SIG-M5 treated with dmso at 0.1 percent for 504 hours (cell line): ENCODE measurements around the gene TRAF2.
"Not testable (repeated sequence)": the region's sequence is repeated elsewhere in the genome, so short reads cannot be mapped to it uniquely, and the experiment has no call there.

Experiments used
- DNase-seq: peaks from one replicate; lab custom pipeline; 2025; ENCODE audit not compliant: unreplicated experiment; lab: John Stamatoyannopoulos, UW

TRAF2 gene

DNA sequence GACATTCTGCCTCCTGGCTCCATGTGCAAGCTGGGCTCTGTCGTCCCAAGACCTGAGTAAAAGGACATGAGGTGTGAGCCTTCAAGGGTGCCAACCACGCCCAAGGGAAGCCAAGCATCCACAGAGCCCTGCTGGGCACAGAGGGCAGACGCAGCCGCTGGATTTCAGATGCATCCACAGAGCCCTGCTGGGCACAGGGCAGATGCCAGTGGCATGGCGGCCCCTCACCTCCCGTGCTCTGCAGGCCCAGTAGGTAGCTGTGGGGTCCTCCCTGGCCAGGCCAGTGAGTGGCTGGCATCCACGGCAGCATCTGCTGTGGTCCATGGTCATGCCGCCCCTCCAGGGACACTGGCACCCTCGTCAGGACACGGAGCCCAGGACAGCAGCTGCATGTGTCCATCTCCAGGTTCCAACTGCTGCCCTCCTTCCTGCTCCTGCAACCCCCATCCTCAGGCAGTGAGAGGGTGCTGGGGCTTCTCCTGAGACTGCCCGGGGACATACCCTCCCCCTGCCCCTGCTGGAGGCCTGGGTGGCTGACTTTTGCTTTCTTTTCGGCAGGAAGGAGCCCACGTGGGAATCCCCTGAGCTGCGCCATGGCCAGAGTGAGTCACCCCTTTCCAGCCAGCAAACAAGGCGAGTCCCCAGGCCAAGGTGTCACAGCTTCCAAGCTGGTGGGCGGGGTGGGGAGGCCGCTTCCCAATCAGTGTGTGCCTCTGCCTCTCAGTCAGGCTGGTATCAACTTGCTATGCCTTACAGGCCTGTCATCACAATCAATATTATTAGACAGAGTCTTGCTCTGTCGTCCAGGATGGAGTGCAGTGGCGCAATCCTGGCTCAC lies 4.0 kb upstream of the TRAF2 start:
- peak; percentile 55 for DNase-seq

DNA sequence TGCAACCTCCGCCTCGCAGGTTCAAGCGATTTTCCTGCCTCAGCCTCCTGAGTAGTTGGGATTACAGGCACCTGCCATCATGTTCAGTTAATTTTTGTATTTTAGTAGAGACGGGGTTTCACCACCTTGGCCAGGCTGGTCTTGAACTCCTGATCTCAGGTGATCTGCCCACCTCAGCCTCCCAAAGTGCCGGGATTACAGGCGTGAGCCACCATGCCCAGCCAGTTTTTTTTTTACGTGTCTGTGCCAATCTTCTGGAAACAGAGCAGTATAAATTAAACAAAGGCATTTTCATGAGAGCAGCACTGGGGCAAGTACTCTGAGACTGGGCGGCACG lies 3.4 kb upstream of the TRAF2 start:
- DNase-seq, result not testable (repeated sequence)

DNA sequence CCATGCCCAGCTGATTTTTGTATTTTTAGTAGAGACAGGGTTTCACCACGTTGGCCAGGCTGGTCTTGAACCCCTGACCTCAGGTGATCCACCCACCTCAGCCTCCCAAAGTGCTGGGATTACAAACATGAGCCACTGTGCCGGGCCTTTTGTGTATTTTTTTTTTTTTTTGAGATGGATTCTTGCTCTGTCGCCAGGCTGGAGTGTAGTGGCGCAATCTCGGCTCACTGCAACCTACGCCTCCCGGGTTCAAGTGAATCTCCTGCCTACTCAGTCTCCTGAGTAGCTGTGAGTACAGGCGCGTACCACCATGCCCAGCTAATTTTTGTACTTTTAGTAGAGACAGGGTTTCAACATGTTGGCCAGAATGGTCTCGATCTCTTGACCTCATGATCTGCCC lies 2.6 kb upstream of the TRAF2 start:
- DNase-seq, result not testable (repeated sequence)

DNA sequence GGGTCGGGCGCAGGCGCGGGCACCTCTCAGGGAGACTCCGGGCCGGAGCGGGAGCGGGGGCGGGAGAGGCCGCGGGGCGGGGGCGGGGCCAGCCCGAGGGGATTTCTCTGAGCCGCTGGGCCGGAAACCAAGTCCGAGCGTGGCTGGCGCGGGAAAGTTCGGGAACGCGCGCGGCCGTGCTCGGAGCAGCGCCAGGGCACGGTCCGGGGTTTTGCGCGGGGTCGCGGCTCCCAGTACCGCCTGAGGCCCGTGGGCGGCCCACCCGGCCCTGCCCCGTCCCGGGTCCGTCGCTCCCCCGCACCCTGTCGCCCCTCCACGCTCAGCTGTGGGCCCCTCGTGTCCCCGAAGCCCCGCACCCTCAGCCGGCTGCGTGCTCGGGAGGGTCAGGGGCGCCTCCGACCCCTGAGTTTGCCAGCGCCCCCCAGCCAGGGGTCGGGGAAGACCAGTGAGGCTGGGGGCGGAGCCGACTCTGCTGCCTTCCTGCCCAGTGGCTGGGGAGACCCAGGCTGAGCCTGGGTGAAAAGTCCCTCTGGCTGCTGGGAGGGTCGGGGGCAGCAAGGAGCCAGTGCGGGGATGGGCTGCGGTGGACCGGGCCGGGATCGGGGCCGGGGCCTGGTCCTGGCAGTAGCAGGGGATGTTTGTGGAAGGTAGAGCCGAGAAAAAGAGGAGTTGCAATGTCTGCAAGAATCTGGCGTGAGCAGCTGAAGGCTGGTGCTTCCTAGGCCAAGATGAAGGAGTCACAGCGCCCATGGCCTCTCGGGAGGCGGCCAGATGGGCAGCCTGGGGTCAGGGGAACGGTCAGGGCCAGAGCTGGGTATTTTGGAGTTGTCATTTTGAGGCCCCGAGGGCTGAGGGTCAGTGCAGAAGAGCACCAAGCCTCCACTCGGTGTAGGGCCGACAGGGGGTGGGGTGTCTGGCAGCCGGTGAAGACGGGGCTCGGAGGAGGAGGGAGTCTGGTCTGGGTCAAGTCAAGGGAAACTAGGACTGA lies 588 bp downstream of the TRAF2 start:
- DNase-seq, result no peak

DNA sequence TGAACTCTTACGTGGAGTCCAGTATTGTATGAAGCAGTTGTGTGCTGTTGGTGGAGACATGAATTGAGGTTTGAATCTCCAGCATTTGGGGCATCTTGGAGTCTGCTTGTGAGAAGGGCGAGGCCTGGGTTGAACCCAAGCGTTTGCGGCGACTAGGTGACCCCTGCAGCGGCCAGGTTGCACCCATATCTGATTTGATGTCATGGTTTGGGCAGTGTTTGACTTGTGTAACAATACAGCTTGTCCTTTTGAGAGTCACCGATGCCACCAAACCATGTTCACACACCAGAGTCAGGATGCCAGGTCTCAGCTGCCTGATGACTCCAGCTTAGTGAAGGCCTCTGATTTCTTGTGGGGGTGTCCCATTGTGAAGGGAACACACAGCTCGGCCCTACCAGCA lies 2.1 kb downstream of the TRAF2 start:
- DNase-seq, result no peak

DNA sequence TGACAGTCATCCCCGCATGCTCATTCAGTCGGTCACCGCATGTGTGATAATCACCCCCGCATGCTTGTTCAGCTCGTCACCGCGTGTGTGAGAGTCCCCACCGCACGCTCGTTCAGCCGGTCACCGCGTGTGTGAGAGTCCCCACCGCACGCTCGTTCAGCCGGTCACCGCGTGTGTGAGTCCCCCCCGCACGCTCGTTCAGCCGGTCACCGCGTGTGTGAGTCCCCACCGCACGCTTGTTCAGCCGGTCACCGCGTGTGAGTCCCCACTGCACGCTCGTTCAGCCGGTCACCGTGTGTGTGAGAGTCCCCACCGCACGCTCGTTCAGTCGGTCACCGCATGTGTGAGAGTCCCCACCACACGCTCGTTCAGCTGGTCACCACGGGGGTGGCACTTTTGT lies 3.5 kb downstream of the TRAF2 start:
- no peak for DNase-seq

DNA sequence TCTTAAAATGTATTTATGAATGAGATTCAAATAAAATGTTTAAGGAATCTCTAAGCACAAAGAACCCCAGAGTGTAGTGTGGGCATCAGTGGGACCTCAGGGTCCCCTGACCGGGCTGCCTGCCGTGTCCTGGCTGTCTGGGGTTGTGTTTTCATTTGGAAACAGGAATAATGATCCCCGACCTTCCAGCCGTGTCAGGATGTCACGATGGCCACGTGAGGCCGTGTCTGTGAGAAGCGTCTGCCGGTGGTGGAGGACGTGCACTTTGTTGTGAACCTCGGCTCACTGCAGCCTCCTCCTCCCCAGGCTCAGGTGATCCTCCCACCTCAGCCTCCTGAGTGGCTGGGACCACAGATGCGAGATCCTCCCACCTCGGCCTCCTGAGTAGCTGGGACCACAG lies 4.3 kb downstream of the TRAF2 start:
- no peak for DNase-seq

DNA sequence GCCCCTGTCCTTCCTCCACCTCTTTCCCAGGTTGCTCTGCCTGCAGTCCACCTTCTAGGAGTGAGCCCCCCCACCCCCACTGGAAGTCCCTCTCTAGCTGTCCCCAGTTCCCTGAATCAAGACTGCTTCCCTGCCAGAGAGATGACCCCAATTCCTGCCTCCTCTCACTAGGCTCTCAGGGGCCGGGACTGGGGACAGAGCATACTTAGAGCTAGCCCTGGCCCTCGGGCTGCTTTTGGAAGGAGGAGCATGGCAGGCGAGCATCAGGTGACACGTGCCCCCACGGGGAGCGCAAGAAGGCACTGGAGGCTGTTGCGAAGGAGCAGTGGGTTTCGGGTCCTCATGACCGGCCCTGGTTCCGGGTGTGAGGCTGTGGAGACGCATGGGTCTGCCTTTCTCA lies 9.7 kb downstream of the TRAF2 start:
- DNase-seq, result no peak

DNA sequence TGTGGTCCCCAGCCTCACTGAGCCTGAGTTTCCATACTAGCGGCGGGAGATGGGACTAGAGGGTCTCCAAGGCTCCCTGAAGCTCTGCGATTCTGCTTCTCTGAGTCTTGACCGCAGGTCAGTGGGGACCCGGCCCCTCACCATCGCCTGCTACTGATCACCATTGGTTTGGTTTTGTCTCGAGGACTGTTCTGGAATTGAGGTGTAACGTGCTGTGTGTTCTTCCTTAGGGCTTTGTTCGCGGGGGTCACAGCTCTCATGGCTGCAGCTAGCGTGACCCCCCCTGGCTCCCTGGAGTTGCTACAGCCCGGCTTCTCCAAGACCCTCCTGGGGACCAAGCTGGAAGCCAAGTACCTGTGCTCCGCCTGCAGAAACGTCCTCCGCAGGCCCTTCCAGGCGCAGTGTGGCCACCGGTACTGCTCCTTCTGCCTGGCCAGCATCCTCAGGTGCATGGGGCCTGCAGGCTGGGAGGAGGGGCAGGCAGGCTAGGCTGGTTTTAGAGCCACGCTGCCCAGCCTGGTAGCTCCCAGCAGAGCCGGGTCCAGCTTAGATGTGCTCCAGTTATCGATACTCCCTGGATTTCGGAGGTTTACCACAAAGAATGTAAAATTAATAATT lies 12.3 kb downstream of the TRAF2 start:
- no peak for DNase-seq

DNA sequence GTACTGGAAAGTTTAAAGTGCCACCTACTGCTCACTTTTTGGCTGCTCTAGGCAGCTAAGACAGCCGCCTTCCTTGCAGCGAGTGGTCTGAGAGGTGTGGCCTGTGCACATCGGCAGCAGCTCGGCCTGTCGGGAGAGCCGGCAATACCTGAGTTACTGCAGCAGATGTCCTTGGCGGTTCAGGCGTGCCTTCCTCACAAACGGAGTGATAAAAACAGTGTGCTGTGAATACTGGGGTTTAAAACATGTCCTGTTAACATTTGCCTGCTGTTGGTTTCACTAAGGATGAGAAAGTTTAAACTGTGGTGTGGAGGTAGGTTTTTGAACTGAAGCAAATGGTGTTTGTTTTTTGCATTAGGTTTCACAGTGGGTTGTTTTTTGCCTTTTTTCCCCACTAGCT lies 12.9 kb downstream of the TRAF2 start:
- DNase-seq, result no peak

DNA sequence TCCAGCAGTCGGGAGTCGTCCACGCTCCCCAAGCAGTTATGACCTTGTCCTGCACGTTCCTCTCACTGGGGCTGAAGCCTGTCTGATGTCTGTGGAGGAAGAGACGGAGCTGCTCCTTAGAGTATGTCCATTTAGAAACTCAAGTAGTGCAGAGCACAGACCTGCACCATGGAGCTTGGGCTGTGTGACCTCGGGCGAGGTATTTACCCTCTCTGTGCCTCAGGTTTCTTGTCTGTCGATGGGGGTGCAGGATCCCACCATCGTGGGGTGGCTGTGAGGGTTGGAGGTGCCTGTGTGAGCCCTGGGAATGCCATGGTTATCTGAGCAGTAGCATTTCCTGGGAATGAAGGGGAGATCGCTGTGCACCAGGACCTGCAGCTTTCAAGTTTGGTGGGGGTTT lies 14.2 kb downstream of the TRAF2 start:
- no peak for DNase-seq

DNA sequence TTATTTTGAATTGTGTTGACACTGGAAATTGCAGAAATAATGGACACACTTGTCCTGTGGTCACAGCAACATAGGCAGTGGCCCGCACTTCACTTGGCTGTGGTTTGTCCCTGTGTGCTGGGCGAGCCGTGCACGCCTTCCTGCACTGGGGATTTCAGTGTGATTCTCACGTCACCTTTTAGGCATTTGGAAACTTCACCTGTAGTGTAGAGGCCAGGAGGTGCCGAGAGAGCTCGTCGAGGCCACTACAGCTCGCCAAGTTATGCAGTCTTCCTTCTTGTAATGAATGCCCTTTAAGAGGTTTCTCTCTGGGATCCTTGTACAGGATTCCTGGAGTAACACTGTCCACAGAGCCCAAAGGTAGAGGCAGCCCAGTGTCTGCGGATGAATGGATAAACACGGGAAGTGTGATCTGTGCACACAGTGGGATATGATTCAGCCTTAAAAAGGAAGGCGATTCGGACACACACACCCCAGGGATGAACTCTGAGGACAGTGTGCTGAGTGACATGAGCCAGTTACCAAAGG lies 14.7 kb downstream of the TRAF2 start:
- no peak for DNase-seq

DNA sequence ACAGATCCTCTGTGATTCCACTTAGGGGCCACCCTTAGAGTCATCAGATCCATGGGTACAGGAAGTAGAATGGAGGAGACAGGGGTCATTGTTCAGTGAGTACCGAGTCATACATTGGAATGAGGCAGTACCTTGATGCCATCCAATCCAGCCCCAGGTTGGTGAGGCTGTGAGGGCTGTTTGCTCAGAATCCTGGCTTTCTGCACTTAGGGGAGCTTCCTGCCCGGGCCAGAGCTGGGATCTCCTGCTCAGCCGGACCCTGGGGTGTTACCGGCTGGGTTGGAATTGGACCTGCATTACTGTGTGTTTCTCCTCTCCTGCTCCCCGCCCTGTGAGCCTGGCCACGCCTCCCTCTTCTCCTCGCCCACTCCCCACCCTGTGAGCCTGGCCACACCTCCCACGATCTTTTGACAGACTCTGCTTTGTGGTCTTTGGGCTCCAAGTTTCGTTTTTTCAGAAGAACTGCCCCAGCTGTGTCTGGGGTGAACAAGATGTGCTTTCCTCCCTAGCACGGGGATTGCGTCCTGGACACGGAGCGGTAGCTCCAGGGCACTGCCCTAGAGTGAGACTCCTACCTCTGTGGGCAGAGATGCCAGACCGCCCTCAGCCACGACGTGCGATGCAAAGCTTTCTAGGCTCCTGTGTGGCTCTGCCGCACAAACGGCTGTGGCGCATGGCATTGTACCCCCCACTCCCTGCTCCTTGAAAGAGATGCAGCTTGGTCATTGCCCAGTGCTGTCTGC lies 15.4 kb downstream of the TRAF2 start:
- no peak for DNase-seq

DNA sequence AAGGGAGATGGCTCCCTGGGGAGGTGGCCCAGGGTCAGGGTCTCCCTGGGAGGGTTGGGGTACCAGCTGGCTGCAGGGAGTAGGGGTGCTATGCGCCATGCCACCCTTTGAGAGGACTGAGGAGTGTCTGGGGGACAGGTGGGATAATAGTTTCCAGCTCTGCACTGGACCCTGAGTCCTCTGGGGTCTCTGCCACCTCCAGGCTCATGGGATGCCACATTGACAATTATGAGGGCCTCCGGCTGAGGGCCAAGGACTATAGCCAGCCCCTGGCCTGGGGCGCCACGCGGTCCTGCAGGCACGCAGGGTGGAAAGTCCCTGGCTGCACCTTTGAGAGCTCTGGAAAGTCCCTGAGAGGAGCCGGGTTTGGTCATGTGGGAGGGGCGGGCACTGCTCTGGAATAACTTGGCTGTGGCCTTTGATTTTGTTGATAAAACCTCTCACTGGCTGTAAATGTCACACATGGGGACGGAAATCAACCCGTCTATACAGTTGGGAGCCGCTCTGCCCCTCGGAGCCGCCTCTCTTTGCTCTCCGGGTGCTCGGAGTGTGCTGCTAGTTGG lies 16.0 kb downstream of the TRAF2 start:
- DNase-seq, result peak; percentile 29

DNA sequence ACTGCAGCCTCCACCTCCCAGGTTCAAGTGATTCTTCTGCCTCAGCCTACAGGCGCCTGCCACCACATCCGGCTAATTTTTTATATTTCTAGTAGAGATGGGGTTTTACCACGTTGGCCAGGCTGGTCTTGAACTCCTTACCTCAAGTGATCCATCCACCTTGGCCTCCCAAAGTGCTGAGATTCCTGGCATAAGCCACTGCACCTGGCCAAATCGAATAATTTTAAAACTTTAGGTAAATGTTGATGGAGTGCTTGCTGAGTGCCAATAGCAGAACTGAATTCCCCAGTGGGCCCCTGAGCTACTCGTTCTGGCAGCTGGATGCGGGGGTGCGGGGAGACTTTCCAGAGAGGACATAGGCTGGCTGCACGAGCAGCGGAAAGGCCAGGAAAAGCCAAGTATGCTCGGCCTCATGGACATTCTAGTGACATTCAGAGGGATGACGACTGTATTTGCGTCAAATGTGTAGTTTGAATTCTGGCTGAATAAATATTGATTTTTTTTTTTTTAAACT lies 16.8 kb downstream of the TRAF2 start:
- no peak for DNase-seq

DNA sequence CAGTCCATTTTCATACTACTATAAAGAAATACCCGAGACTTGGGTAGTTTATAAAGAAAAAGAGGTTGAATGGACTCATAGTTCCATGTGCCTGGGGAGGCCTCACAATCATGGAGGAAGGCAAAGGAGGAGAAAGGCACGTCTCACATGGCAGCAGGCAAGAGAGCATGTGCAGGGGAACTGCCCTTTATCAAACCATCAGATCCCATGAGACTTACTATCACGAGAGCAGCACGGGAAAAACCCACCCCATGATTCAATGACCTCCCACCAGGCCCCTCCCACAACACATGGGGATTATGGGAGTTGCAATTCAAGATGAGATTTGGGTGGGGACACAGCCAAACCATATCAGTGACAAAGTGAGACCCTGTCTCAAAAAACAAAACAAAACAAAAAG lies 19.9 kb downstream of the TRAF2 start:
- no peak for DNase-seq

DNA sequence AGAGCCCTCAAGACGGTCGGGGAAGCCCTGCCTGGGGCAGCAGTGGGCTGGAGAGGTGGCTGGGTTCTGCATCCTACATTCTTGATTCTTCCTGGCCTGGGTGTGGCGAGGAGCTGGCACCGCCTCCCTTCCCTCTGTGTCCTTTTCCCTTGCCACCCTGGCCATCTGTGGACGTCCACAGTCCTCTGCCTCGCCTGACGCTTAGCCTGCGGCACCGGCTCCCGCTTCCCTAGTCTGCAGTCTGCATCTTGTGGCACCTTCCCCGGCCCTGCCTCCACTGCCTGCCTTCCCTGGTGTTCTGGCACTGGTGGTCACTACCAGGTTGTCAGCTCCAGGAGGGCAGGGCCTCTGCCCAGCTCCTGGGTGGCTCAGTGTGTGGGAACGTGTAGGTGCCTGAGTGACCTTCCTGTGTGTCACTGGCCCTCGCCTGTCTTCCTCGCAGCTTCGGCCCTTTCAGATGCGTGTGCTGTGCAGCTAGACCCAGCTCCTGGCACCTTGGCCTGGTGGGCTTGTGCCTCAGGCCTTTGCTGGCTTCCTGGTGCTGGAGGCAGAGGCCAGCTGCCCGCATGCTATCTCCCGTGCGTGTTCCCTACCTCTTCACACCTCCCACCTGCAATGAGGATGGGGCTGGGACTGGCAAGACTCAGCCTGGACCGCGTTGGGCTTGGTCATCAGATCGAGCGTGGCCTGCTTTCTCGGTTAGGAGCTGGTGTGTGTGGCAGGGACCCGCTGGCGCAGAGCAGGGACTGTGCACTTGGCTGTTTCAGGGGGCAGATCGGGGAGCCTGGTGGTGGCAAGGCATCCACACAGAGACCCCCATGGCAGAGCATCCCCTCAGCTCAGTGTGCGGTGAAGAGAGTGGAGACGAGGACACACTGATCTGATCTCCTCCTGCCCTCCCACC lies 20.9 kb downstream of the TRAF2 start:
- no peak for DNase-seq

DNA sequence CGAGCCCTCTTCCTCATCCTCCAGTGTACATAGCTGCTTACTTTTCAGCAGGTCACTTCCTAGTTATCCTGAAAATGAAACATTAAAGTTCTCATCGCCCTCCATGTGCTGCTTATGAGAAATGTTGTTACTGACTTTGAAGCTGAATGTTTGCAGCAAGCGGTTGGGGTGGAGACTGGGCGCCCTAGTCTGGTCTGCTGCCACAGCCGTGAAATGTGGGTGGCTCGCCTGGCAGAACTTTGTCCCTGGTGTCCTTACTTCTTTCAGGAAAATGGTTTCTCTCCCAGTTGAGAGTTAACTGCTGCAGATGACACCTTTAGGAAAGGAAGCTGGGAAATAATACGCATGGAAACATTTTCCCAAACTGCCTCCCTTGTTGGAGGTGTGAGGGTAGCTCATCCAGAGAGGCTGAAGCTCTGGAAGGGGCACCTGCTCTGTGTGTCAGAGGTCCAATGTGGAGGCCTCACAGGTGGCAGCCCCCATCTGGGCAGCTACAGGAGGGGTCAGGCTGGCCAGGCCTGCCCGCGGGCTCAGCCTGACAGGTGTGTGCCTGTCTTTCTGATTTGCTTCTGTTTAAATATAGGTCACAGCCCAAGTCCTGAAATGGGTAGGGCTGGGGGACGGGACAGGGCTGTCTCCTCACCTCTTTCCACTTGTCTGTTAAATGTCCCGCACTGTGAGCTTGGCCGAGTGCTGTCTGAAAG lies 24.0 kb downstream of the TRAF2 start:
- DNase-seq, result no peak

DNA sequence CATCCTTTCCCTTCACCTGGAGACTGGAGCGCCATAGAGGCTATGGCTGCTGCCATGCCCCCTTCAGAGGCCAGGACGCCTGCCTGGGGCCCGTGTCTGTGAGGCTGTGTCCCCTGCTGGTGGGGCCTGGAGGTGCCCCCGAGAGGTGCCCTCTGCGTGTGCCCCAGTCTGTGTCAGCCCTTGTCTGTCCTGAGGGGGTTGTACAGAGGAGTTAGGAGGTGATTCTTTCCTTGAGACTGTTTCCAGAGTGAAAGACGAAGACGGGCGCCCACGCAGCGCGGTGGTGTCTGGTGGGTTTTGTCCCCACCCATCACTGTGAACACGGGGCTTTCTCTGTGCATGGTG lies 24.6 kb downstream of the TRAF2 start:
- no peak for DNase-seq
